Vagina (tissue), 2 donors: ENCODE measurements around the gene VPS72. TPM values are rescaled to one million over a fixed set of nuclear protein-coding genes. Genes with fewer than 3 reads are reported as not detected.

Experiments used
- DNase-seq, 2 donors: peaks; one replicate each; pipeline ENCODE4 v3.0.0-alpha.2; 2017; ENCODE audit errors: extremely low spot score in 2 of 2
- H3K27ac ChIP-seq: fragments of 200-600 bp; sonication (generic); one replicate; pipeline ENCODE4 v1.5.1; 2019
- H3K27me3 ChIP-seq: fragments of 200-600 bp; sonication (generic); one replicate; pipeline ENCODE4 v1.5.1; 2019
- H3K36me3 ChIP-seq, 2 donors: fragments of 200-600 bp; sonication (generic); one replicate each; pipeline ENCODE4 v1.5.1; 2017 to 2019
- H3K4me1 ChIP-seq: fragments of 200-600 bp; sonication (generic); one replicate; pipeline ENCODE4 v1.5.1; 2019
- H3K4me3 ChIP-seq, 2 donors: fragments of 200-600 bp; sonication (generic); 1 replicate in 1 of 2; 2 replicates in 1 of 2; pipeline ENCODE4 v1.5.1; 2016 to 2019
- H3K9me3 ChIP-seq: fragments of 200-600 bp; sonication (generic); one replicate; pipeline ENCODE4 v1.5.1; 2019
- CTCF ChIP-seq, 3 experiments: fragments of 450-650 bp in 2 of 3; fragments of 200-600 bp in 1 of 3; sonication (generic) in 1 of 3; IDR thresholded peaks; one replicate each; pipeline ENCODE4 v1.5.1; 2017 to 2019; ENCODE audit warnings: antibody characterized with exemption in 3 of 3, mild to moderate bottlenecking in 2 of 3, moderate library complexity in 2 of 3
- POLR2A ChIP-seq, 2 donors: fragments of 450-650 bp; IDR thresholded peaks; one replicate each; pipeline ENCODE4 v1.6.1; 2017; ENCODE audit warnings: antibody characterized with exemption in 2 of 2, mild to moderate bottlenecking in 2 of 2, moderate library complexity in 2 of 2
- POLR2AphosphoS5 ChIP-seq, 2 donors: sonication (generic); formaldehyde crosslinking; IDR thresholded peaks; one replicate each; pipeline ENCODE4 v1.9.0; 2017; ENCODE audit warnings: antibody characterized with exemption in 2 of 2, mild to moderate bottlenecking in 2 of 2, low read depth in 1 of 2; ENCODE audit not compliant: insufficient read depth in 1 of 2
- intact Hi-C: fragments of 100-400 bp; cut with DNase I; formaldehyde crosslinking; loops from one replicate; pipeline ENCODE4 v1.15.1; 2023
- total RNA-seq: library from RNA; depleted of rRNA; stranded (reverse); fragments of >200 nt; gene quantifications from one replicate; pipeline ENCODE4 v1.2.3, GENCODE V29; 2016

VPS72 gene
- total RNA-seq, 1 donor from 2014 or later = 17.2 TPM

- peaks cover 32% of the 10 kb centered on the region for H3K4me1 ChIP-seq
- intact Hi-C loops = no loop called here
- peak within 1 kb of the TSS; percentile 88 for H3K27ac ChIP-seq
- no peaks in the 10 kb centered on the region for H3K9me3 ChIP-seq
- H3K36me3 ChIP-seq = peaks cover 0 to 35% of the 10 kb centered on the region in 2 donors
- no peaks in the 10 kb centered on the region for H3K27me3 ChIP-seq
- peak in 1 of 2 donors; percentile 99 for DNase-seq
- peak within 1 kb of the TSS; percentile 72 to 82 for H3K4me3 ChIP-seq
- TF ChIP-seq CTCF (IDR thresholded peaks at IDR 0.05) (peak in 2 of 3 experiments; percentile 29 to 37), POLR2A (IDR thresholded peaks at IDR 0.05) (no peak), POLR2AphosphoS5 (IDR thresholded peaks at IDR 0.05; ENCODE audit: insufficient read depth in 1 of 2, low read depth in 1 of 2) (peak; percentile 93 to 100)
Measured at GRCh38 chr1:151165738-151166504, 24.1 kb downstream of the VPS72 start, which contains the start of the genes LYSMD1 and SCNM1. Gene LYSMD1, minus strand, starts transcription at chr1:151165902. Its CDS starts 644 bp downstream, at chr1:151165258. Gene SCNM1, plus strand, starts transcription at chr1:151166144. Its CDS starts 9 bp downstream, at chr1:151166153.

GRCh38 chr1:151165281-151165737, 24.7 kb downstream of the VPS72 start:
- no peaks in the 10 kb centered on the region for H3K27me3 ChIP-seq
- peaks cover 38% of the 10 kb centered on the region for H3K4me1 ChIP-seq
- intact Hi-C loops = no loop called here
- H3K9me3 ChIP-seq = no peaks in the 10 kb centered on the region
- peaks cover 0 to 35% of the 10 kb centered on the region in 2 donors for H3K36me3 ChIP-seq
- H3K4me3 ChIP-seq = peak overlapping the region; percentile 72 to 82
- peak in 1 of 2 donors; percentile 92 for DNase-seq
- TF ChIP-seq CTCF (IDR thresholded peaks at IDR 0.05) (no peak), POLR2A (IDR thresholded peaks at IDR 0.05) (no peak), POLR2AphosphoS5 (IDR thresholded peaks at IDR 0.05; ENCODE audit: insufficient read depth in 1 of 2, low read depth in 1 of 2) (no peak)
- peak overlapping the region; percentile 88 for H3K27ac ChIP-seq

GRCh38 chr1:151164732-151165280, 25.2 kb downstream of the VPS72 start:
- TF ChIP-seq CTCF (IDR thresholded peaks at IDR 0.05) (no peak), POLR2AphosphoS5 (IDR thresholded peaks at IDR 0.05; ENCODE audit: insufficient read depth in 1 of 2, low read depth in 1 of 2) (no peak), POLR2A (IDR thresholded peaks at IDR 0.05) (no peak)
- Histone ChIP-seq H3K27ac (peak overlapping the region; percentile 88), H3K4me3 (peak overlapping the region; percentile 72 to 82), H3K4me1 (peaks cover 38% of the 10 kb centered on the region), H3K36me3 (peaks cover 0 to 36% of the 10 kb centered on the region in 2 donors), H3K9me3 (no peaks in the 10 kb centered on the region), H3K27me3 (no peaks in the 10 kb centered on the region)
- intact Hi-C loops = no loop called here
- DNase-seq = no peak

GRCh38 chr1:151159373-151159772, 30.6 kb downstream of the VPS72 start:
- intact Hi-C loops = loop anchor here (5.0 kb wide), 2 partner anchors 57 to 132 kb away; no protein-coding TSS in a partner anchor
- Histone ChIP-seq H3K4me1 (peaks cover 14% of the 10 kb centered on the region), H3K36me3 (peaks cover 0 to 42% of the 10 kb centered on the region in 2 donors), H3K27me3 (no peaks in the 10 kb centered on the region), H3K27ac (no peak overlapping the region), H3K4me3 (no peak overlapping the region), H3K9me3 (no peaks in the 10 kb centered on the region)
- DNase-seq = no peak
- TF ChIP-seq POLR2A (IDR thresholded peaks at IDR 0.05) = no peak
- TF ChIP-seq CTCF (IDR thresholded peaks at IDR 0.05) = no peak
- no peak for TF ChIP-seq POLR2AphosphoS5 (IDR thresholded peaks at IDR 0.05; ENCODE audit: insufficient read depth in 1 of 2, low read depth in 1 of 2)
